AG04449 (cell line): ENCODE data around the gene COTL1.

ENCODE experiments used
- CTCF ChIA-PET: fragments of 350-600 bp; formaldehyde crosslinking; extraction: SDS; loops from one replicate; lab custom pipeline; 2021; ENCODE audit warnings: antibody characterized with exemption; lab: Yijun Ruan, JAX
- POLR2A ChIA-PET: fragments of 400-600, 350-600 bp; formaldehyde crosslinking; extraction: SDS; loops from one replicate; lab custom pipeline; 2020; ENCODE audit warnings: antibody characterized with exemption, inconsistent platforms; lab: Yijun Ruan, JAX
- DNase-seq: peaks from one replicate; pipeline ENCODE4 v3.0.0-alpha.2; 2010; ENCODE audit warnings: low read depth, low spot score
- H3K4me3 ChIP-seq: 2 replicates; pipeline ENCODE4 v1.5.1; 2011; ENCODE audit warnings: low read depth, mild to moderate bottlenecking, control low read depth, low read length
- TF ChIP-seq, protein P1 (sequence below): IDR thresholded peaks from one replicate; pipeline ENCODE4 v1.5.1; 2011; ENCODE audit warnings: mild to moderate bottlenecking, moderate library complexity, low read length, control low read depth, inconsistent platforms; ENCODE audit not compliant: insufficient read depth; ENCODE audit errors: missing control alignments

COTL1 gene

DNA sequence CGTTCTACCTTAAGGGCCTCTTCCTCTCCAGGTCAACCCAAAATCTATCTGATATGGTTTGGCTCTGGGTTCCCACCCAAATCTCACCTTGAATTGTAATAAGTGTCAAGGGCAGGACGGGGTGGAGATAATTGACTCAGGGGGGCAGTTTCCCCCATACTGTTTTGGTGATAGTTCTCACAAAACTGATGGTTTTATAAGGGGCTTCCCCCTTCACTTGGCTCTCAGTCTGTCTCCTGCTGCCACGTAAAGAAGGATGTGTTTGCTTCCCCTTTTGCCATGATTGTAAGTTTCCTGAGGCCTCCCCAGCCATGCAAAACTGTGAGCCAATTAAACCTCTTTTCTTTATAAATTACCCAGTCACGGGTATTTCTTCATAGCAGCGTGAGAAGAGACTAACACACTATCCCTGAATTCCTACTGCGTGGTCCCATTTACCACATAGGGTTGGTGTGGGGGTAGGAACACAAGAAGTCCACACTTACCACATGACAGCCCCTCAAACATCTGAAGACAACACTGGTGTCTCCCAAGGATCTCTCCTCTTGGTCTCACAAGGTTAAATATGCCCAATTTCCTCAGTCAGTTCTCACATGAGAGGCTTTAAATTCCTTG lies 8.2 kb downstream of the COTL1 start:
- ChIA-PET POLR2A (no interaction called here), CTCF (interaction anchor here (0.6 to 18.6 kb wide), 2 partner anchors 29 to 101 kb away, joined by 3 to 446 read pairs; partner anchors contain the start of gene MEAK7)
- no peak for DNase-seq
- TF ChIP-seq, protein P1, sequence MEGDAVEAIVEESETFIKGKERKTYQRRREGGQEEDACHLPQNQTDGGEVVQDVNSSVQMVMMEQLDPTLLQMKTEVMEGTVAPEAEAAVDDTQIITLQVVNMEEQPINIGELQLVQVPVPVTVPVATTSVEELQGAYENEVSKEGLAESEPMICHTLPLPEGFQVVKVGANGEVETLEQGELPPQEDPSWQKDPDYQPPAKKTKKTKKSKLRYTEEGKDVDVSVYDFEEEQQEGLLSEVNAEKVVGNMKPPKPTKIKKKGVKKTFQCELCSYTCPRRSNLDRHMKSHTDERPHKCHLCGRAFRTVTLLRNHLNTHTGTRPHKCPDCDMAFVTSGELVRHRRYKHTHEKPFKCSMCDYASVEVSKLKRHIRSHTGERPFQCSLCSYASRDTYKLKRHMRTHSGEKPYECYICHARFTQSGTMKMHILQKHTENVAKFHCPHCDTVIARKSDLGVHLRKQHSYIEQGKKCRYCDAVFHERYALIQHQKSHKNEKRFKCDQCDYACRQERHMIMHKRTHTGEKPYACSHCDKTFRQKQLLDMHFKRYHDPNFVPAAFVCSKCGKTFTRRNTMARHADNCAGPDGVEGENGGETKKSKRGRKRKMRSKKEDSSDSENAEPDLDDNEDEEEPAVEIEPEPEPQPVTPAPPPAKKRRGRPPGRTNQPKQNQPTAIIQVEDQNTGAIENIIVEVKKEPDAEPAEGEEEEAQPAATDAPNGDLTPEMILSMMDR, result no peak
- H3K4me3 ChIP-seq, result no peak overlapping the region

DNA sequence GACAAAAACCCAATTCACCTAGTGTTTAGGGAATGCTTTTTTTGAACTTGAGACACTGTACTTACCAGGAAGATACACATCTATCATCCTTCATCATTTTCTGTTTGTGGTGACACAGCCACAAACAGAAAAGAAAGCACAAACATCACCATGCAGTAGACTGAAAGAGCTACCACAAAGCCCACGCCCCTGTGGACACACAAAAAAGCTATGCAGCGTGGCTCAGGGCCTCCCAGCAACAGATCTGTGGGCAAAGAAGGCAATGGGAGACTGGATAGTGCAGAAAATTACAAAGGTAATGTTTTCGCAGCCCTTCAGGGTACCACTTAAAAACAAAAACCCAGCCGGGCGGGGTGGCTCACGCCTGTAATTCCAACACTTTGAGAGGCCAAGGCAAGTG lies 9.6 kb downstream of the COTL1 start:
- ChIA-PET CTCF (interaction anchor here (1.0 to 18.6 kb wide), 3 partner anchors 9 to 100 kb away, joined by 3 to 446 read pairs (median 4); partner anchors contain the start of gene MEAK7), POLR2A (no interaction called here)
- TF ChIP-seq, protein P1, result no peak
- no peak for DNase-seq
- H3K4me3 ChIP-seq, result no peak overlapping the region

- POLR2A ChIA-PET, result no interaction called here
- TF ChIP-seq, protein P1, result no peak
- CTCF ChIA-PET, result interaction anchor here (1.6 to 18.6 kb wide), 2 partner anchors 8 to 99 kb away, joined by 3 to 446 read pairs; partner anchors contain the start of gene MEAK7
- no peak for DNase-seq
- no peak overlapping the region for H3K4me3 ChIP-seq
Observed at GRCh38 chr16:84607694-84608093, 10.2 kb downstream of the COTL1 start.

DNA sequence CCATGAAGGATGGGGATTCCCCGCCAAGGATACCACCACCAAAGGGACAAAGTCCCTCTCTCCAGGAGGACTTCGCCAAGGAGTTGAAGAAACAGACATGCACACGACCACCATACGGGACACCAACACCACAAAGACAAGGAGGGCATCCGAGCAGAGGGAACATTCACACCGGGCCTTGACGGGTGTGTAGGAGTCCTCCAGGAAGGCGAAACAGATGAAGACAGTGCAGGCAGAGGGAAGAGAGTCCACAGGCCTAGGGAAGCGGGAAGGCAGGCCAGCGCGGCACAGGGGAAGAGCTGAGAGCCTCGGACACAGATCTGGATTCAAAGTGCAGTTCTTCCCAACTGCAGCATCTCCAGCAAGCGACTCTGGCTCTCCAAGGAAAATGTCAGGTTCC lies 10.8 kb downstream of the COTL1 start:
- POLR2A ChIA-PET, result interaction anchor here (0.5 kb wide), 1 partner anchor 38 kb away, joined by 3 read pairs; no protein-coding TSS in a partner anchor
- TF ChIP-seq, protein P1, result no peak
- no peak overlapping the region for H3K4me3 ChIP-seq
- no peak for DNase-seq
- CTCF ChIA-PET, result interaction anchor here (0.9 to 18.6 kb wide), 2 partner anchors 15 to 98 kb away, joined by 4 to 446 read pairs; partner anchors contain the start of gene MEAK7

DNA sequence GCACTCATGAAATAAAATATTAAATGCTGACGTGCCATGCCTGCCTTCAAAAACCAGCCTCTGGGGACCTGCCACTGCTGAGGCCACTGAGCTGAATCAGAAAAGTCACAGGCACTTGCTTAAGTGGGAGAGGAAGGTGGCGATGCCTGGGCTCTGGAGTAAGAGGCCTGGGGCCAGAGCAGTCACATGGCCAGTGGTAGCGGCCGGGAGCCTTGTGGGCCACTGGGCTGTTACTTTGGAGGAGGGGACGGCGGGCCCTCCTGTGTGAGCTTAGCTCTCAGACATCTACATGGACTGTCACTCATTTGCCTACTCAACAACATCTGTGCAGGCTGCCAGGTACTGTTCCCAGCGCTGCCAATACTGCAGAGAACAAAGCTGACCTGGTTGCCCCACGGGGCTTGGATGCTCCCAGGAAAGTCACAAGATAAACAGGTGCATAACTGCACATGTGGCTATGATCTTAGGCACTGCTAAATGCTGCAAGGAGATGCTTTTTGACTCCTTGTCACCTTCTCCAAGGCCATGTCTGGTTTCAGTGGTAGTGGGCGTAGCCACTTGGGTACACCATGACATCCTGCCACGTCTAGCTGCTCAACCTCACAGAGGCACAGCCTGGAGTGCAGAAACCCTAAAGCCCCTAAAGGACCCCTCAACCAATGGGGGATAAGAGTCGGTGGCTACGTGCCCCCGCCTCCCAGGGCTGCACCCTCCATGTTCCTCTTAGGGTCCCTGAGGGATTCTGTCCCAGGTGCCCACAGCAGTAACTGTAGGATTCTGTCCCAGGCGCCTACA lies 11.6 kb downstream of the COTL1 start:
- ChIA-PET CTCF (interaction anchor here (0.9 to 18.6 kb wide), 4 partner anchors 10 to 120 kb away, joined by 3 to 446 read pairs (median 8); partner anchors contain the start of gene MEAK7), POLR2A (interaction anchor here (0.5 kb wide), 1 partner anchor 39 kb away, joined by 3 read pairs; no protein-coding TSS in a partner anchor)
- H3K4me3 ChIP-seq, result no peak overlapping the region
- TF ChIP-seq, protein P1, result no peak
- no peak for DNase-seq
